K562 (cell line): Measurements from ENCODE around the gene STON2. TPM values are rescaled to one million over a fixed set of nuclear protein-coding genes. Genes with fewer than 3 reads are reported as not detected.

Experiments used
- BRCA1 ChIP-seq, 2 experiments: fragments of 450-650 bp in 1 of 2; sonication (generic) in 1 of 2; formaldehyde crosslinking in 1 of 2; IDR thresholded peaks; 2 replicates each; pipeline versions ENCODE4 v1.5.0 to v1.6.1; 2017 to 2020; ENCODE audit warnings: mild to moderate bottlenecking in 1 of 2, missing genetic modification reagents in 1 of 2
- JUNB ChIP-seq: fragments of 450-650 bp; formaldehyde crosslinking; conservative IDR thresholded peaks from 2 replicates; pipeline ENCODE4 v1.4.0; 2020; ENCODE audit warnings: mild to moderate bottlenecking
- MTA2 ChIP-seq: fragments of 450-650 bp; IDR thresholded peaks from 2 replicates; pipeline ENCODE4 v1.6.1; 2016; ENCODE audit warnings: low read depth
- PCBP2 ChIP-seq: fragments of 200-400 bp; formaldehyde crosslinking; IDR thresholded peaks from 2 replicates; pipeline ENCODE4 v1.6.1; 2018; ENCODE audit warnings: low read length, low read depth, mild to moderate bottlenecking, moderate library complexity; ENCODE audit not compliant: poor library complexity, severe bottlenecking
- POLR3G ChIP-seq: IDR thresholded peaks from 2 replicates; pipeline ENCODE4 v1.6.1; 2011; ENCODE audit not compliant: insufficient read length, insufficient replicate concordance; ENCODE audit errors: extremely low read depth
- RAD51 ChIP-seq: fragments of 450-650 bp; IDR thresholded peaks from 2 replicates; pipeline ENCODE4 v1.7.1; 2016; ENCODE audit warnings: low read depth, mild to moderate bottlenecking, borderline replicate concordance
- RBM39 ChIP-seq: fragments of 200-400 bp; formaldehyde crosslinking; optimal IDR thresholded peaks from 2 replicates; pipeline ENCODE3; 2018; ENCODE audit warnings: low read depth, low read length
- ZEB2 ChIP-seq: fragments of 450-650 bp; IDR thresholded peaks from 2 replicates; pipeline ENCODE4 v1.6.1; 2016
- ZNF165 ChIP-seq: fragments of 250-450 bp; sonication (Bioruptor Pico); IDR thresholded peaks from 2 replicates; pipeline ENCODE4 v1.4.0; 2020; ENCODE audit warnings: borderline replicate concordance
- ZNF316 ChIP-seq: fragments of 450-650 bp; IDR thresholded peaks from 2 replicates; pipeline ENCODE4 v1.6.1; 2016
- ZNF445 ChIP-seq: fragments of 250-450 bp; sonication (Bioruptor Pico); IDR thresholded peaks from 2 replicates; pipeline ENCODE4 v1.4.0; 2020; ENCODE audit warnings: low read depth, mild to moderate bottlenecking, moderate library complexity
- ZNF551 ChIP-seq: fragments of 250-450 bp; sonication (Bioruptor Pico); IDR thresholded peaks from 2 replicates; pipeline ENCODE4 v1.5.0; 2021; ENCODE audit warnings: mild to moderate bottlenecking, moderate library complexity
- polyA plus RNA-seq, 8 experiments: library from polyadenylated mRNA; depleted of rRNA in 4 of 8; stranded (reverse) in 5 of 8; unstranded in 3 of 8; fragments of >200 nt; fragmentation: Nextera tagmentation in 2 of 8; fragmentation: Illumina TruSeq in 1 of 8; extraction: Ambion mirVana in 2 of 8; extraction: Trizol in 1 of 8; gene quantifications; 2 replicates each; pipeline versions ENCODE4 v1.2.1 to v1.2.3, GENCODE V29; 2011 to 2014; ENCODE audit warnings: inconsistent platforms in 1 of 8, missing spikeins in 1 of 8
- total RNA-seq, 7 experiments: library from RNA; depleted of rRNA in 6 of 7; stranded (reverse); fragments of >200 nt in 6 of 7; fragmentation: Illumina TruSeq in 2 of 7; extraction: Trizol in 2 of 7; gene quantifications; 2 replicates each; pipeline versions ENCODE4 v1.2.1 to v1.2.3, GENCODE V29; 2011 to 2021; ENCODE audit warnings: low replicate concordance in 1 of 7
- TF ChIP-seq, protein P1 (sequence below): fragments of 150-350 bp; IDR thresholded peaks from 2 replicates; pipeline ENCODE4 v1.6.1; 2014; ENCODE audit warnings: low read depth, mild to moderate bottlenecking, low read length, borderline replicate concordance
- TF ChIP-seq, protein P2 (sequence below), 2 experiments: fragments of 250-450 bp in 1 of 2; fragments of 450-650 bp in 1 of 2; sonication (Bioruptor Pico) in 1 of 2; IDR thresholded peaks; 2 replicates each; pipeline versions ENCODE4 v1.6.1 to v1.8.0; 2016 to 2021; ENCODE audit warnings: mild to moderate bottlenecking in 2 of 2, moderate library complexity in 2 of 2, missing compliant biosample characterization in 1 of 2, missing genetic modification characterization in 1 of 2
- TF ChIP-seq, protein P3 (sequence below): sonication (generic); formaldehyde crosslinking; IDR thresholded peaks from 2 replicates; pipeline ENCODE4 v1.8.1; 2023; ENCODE audit warnings: mild to moderate bottlenecking, missing genetic modification reagents, moderate library complexity
- TF ChIP-seq, protein P4 (sequence below): fragments of 450-650 bp; formaldehyde crosslinking; IDR thresholded peaks from 2 replicates; pipeline ENCODE4 v1.4.0; 2022; ENCODE audit warnings: missing genetic modification characterization

Gene STON2
- total and polyA plus RNA-seq, 9 of the 15 experiments (the other 6 are each of a cell fraction or from before 2014, with no cell fraction given) = 7.8 to 99.3 (median 53.5) TPM

DNA sequence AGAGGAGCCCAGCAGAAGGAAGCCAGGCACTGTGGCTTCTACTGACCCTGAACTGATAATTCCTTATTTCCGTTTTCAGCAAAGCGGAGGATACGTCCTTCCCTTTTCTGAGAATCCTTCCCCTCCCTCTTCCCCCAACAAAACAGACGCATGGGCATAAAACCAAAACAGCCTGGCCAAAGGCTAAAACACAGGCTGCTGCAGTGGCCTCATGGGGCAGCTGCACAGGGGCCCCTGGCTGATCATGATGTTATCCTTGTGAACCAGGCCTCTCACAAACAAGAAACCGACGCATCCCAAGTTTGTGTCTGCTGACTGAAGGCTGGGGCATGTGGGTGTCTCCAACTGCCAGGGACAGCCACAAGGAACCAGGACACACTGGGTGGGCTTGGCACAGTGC, 23.4 kb upstream of the STON2 start (continued):
- TF ChIP-seq, protein P1, sequence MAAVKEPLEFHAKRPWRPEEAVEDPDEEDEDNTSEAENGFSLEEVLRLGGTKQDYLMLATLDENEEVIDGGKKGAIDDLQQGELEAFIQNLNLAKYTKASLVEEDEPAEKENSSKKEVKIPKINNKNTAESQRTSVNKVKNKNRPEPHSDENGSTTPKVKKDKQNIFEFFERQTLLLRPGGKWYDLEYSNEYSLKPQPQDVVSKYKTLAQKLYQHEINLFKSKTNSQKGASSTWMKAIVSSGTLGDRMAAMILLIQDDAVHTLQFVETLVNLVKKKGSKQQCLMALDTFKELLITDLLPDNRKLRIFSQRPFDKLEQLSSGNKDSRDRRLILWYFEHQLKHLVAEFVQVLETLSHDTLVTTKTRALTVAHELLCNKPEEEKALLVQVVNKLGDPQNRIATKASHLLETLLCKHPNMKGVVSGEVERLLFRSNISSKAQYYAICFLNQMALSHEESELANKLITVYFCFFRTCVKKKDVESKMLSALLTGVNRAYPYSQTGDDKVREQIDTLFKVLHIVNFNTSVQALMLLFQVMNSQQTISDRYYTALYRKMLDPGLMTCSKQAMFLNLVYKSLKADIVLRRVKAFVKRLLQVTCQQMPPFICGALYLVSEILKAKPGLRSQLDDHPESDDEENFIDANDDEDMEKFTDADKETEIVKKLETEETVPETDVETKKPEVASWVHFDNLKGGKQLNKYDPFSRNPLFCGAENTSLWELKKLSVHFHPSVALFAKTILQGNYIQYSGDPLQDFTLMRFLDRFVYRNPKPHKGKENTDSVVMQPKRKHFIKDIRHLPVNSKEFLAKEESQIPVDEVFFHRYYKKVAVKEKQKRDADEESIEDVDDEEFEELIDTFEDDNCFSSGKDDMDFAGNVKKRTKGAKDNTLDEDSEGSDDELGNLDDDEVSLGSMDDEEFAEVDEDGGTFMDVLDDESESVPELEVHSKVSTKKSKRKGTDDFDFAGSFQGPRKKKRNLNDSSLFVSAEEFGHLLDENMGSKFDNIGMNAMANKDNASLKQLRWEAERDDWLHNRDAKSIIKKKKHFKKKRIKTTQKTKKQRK = no peak
- TF ChIP-seq RAD51 (no peak), POLR3G (no peak), MTA2 (peak; percentile 13; the same call in 1 of the 2 replicates), ZNF445 (no peak), ZNF165 (CRISPR knock-in tag) (no peak), JUNB (CRISPR knock-in tag) (no peak), ZNF316 (no peak), ZEB2 (no peak), PCBP2 (no peak), ZNF551 (CRISPR knock-in tag) (no peak), RBM39 (no peak), BRCA1 (IDR thresholded peaks at IDR 0.05) (no peak), BRCA1 (CRISPR knock-in tag; IDR thresholded peaks at IDR 0.05) (no peak)
- TF ChIP-seq, protein P2, sequence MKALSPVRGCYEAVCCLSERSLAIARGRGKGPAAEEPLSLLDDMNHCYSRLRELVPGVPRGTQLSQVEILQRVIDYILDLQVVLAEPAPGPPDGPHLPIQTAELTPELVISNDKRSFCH (CRISPR knock-in tag; IDR thresholded peaks at IDR 0.05) = no peak
- TF ChIP-seq, protein P2 (tag; IDR thresholded peaks at IDR 0.05) = 0 out of 2 replicates have a peak, but pooled peaks have one; percentile 34
- TF ChIP-seq, protein P3, sequence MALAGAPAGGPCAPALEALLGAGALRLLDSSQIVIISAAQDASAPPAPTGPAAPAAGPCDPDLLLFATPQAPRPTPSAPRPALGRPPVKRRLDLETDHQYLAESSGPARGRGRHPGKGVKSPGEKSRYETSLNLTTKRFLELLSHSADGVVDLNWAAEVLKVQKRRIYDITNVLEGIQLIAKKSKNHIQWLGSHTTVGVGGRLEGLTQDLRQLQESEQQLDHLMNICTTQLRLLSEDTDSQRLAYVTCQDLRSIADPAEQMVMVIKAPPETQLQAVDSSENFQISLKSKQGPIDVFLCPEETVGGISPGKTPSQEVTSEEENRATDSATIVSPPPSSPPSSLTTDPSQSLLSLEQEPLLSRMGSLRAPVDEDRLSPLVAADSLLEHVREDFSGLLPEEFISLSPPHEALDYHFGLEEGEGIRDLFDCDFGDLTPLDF = no peak
- TF ChIP-seq, protein P4, sequence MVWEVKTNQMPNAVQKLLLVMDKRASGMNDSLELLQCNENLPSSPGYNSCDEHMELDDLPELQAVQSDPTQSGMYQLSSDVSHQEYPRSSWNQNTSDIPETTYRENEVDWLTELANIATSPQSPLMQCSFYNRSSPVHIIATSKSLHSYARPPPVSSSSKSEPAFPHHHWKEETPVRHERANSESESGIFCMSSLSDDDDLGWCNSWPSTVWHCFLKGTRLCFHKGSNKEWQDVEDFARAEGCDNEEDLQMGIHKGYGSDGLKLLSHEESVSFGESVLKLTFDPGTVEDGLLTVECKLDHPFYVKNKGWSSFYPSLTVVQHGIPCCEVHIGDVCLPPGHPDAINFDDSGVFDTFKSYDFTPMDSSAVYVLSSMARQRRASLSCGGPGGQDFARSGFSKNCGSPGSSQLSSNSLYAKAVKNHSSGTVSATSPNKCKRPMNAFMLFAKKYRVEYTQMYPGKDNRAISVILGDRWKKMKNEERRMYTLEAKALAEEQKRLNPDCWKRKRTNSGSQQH = no peak
